ENCODE measurements around the gene HEXIM1. TPM values are rescaled to one million over a fixed set of nuclear protein-coding genes. Genes with fewer than 3 reads are reported as not detected.
A peak's percentile ranks its signal among the peaks of the same experiment; 100 is the strongest.

The HEXIM1 gene
- polyA plus RNA-seq, 3 donors, result 44.6 to 46.6 (median 44.8) TPM

DNA sequence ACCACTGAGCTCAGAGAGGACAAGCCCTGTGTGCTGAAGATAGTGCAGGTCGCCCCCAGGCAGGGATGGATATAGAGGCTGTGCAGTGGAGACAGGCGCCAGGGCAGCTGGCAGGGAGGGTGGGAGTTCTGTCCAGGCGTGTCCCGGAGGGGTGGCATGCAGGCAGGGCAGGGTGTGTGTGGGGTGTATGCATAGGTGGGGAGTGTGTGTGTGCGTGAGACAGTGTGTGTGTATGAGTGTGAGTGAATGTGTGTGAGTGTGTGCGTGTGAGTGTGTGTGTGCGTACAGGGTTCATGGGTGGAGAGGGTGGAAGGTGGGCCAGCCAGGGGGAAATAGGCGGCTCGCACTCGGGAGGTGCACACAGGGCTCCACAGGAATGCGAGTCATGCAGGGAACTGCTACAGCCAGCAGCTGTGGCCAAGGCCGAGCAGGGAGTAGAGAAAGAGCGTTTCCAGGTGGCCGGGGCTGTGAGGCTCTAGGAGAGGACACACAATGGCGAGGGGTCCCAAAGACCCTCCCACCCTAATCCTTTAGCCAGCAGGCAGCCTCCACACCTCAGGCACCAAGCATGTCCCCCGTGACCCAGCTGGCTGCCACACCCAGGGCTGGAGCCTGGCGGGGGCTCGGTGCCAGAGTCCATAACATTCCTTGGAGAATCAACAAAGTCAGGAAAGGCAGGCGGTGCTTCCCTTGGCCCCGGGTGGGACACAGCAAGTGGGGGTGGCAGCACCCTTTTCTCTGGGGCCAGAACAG, 20.6 kb upstream of the HEXIM1 start:
- no peak for DNase-seq

DNA sequence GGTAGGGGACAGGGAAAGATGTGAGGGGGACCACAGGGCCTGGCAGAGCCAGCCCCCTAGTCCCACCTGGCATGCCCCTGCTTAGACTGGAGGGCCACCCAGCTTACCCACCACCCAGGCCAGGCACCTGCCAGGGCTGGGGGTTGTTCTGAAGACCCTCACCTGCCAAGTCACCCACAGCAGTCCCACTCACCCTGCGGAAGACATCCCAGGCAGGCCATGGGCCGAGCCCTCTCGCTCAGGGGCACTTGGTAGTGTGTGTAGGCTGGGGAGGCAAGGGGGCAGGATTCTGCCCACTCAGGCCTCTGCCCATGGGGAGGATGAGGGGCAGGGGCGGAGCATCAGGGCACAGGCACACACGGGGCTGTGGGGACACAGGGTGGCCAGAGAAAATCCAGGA, 19.9 kb upstream of the HEXIM1 start:
- DNase-seq, result no peak

DNA sequence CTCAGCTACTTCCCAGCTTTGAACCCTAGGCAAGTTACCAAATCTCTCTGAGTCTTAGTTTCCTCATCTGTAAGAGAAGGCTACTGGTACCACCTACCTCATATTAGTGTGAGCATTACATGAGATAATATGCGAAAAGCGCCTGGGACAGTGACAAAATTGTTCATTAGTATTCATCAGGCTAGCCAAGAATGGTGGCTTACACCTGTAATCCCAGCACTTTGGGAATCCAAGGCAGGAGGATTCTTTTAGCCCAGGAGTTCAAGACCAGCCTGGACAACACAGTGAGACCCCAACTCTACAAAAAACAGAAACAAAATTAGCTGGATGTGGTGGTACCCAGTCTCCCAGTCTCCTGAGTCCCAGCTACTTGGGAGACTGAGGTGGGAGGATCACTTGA, 19.3 kb upstream of the HEXIM1 start:
- DNase-seq, result no peak

DNA sequence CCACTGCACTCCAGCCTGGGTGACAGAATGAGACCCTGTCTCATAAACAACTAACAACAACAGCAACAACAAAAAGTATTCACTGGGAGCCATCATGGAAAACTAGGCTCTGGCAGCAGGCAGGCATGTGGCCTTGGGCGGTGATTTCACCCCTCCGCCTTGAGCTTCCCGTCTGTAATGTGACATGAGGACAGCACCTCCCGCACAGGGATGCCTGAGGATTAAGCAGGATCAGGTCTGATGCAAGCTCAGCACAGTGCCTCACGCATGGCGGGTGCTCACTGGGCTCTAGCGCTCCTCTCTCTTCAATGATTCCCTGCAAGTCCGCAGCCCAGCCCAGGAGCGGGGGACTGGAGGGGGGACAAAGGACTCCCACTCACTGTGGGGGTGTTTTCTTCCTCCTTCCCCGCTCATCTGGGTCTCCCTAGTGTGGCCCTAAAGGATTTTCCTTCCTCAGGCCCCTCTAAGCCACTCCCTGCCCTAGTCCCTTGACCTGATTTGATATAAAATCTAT, 18.8 kb upstream of the HEXIM1 start:
- peak; percentile 57 for DNase-seq

DNA sequence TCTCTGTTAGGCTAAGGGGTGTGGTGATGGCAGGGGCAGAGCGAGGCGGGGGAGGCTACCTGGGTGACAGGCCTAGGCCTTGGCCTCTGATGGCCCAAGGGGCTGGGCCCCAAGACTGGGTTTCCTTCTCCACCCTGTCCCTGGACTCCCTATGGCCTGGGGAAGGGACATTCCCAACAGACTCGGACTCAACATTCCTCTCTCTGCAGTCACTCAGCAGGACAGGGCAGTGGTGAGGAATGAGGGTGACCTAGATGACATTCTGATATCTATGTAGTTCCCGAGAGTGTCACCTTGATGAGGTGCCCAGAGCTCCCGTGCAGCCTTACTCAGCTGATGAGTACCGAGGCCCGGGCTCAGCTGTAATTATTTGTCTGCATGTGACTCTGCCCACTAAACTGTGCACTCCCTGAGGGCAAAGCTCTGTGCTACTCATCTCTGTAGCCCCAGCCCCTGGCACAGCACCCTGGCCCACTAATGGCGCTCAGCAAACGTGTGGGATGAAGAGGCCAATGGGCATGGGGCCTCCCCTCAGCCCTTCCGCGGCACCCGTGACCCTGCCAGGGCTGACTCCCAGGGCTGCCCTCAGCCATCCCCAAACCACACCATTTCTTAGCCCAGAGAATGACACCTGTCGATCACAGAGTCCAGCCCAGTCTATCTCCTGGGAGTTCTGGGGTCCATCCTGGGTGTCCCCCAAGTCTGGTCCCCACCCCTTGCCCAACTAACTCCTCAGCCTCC, 18.2 kb upstream of the HEXIM1 start:
- DNase-seq, result no peak

DNA sequence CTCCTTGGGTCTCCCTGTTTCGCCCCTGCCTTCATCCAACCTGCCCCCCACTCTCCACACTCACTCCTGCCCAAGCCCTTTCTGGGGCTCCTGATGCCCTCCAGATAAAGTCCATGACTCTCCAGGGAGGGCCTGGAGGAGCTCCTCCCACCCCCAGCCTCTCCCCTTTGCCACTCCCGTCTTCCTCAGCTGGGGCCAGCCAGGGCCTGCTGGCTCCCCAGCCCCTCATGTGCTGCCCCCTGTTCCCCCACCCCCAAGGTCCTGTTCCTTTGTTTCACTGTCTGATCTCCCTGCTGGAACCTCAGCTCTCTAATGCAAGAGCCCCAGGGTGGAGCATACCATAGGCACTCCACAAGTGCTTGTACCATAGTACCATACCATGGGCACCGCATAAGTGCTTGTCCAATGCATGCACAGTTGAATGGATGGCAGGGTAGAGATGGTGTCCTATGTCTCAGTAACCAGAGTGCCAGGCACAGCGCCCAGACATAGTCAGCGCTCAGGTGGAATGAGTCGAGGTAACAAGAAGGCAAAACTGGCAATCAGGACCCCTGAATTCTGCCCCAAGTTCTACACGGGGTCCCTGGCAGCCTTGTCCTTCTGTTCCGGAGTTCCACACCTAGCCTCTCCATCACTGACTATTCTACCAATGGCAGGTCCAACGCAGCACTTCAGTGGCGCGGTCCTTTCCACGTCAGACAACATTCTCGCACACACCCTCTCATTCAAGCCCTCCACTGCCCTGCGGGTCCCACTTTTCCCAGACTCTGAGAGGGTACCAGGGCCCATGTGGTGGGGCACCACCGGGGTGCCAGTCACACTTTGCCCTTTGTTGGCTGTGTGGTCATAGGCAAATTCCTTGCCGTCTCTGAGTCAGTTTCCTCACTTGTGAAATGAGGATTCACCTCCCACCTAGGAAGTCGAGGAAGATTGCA, 17.3 kb upstream of the HEXIM1 start:
- no peak for DNase-seq

DNA sequence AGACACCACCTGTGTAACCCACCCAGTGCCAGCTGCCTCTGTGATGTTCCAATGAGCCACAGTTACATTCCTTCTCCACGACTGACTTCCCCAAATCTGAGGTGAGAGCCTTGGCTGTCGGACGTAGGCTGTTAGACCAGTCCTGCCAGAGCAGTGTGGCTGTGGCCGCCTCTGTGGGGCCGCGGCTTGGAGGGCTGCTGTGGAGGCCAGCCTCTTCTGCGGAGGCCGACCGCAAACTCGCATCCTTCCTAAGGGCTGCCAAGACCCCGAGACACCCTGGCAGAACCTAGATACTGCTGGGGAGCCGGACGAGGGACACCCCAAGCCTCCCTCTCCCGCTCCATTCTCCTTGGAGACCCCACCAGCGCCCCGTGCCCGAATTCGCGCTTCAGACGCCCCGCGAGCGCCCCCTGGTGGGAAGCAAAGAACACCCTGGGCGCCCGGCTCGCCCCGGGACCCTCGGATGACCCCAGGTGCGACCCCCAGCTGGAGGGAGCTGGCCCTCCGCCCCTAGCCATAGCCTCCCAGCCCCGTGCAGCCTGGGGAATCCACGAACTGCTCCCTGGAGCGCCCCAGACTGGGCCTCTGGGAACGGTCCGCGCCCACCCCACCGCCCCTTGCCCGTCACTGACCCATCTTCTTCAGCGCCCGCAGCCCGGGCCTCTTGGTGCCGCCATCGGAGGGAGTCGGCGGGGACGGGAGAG, 16.5 kb upstream of the HEXIM1 start:
- no peak for DNase-seq

DNA sequence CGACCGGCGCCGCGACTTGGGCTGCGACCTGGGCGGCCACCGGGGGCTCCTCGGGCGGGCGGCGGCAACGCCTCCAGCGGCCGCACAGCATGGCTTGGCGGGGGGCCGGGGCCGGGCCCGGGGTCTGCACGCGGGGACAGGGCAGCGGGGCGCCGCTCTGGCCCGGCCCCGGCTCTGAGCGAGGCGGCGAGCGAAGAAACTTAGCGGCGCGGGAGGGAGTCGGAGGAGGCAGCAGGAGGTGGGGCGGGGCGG, 16.0 kb upstream of the HEXIM1 start, which contains the start of gene PLCD3:
TSS of gene PLCD3 (minus strand) at position 196 of the 252 bp plus-strand sequence. CDS start at position 91, 105 bp downstream.
- DNase-seq, result no peak

DNA sequence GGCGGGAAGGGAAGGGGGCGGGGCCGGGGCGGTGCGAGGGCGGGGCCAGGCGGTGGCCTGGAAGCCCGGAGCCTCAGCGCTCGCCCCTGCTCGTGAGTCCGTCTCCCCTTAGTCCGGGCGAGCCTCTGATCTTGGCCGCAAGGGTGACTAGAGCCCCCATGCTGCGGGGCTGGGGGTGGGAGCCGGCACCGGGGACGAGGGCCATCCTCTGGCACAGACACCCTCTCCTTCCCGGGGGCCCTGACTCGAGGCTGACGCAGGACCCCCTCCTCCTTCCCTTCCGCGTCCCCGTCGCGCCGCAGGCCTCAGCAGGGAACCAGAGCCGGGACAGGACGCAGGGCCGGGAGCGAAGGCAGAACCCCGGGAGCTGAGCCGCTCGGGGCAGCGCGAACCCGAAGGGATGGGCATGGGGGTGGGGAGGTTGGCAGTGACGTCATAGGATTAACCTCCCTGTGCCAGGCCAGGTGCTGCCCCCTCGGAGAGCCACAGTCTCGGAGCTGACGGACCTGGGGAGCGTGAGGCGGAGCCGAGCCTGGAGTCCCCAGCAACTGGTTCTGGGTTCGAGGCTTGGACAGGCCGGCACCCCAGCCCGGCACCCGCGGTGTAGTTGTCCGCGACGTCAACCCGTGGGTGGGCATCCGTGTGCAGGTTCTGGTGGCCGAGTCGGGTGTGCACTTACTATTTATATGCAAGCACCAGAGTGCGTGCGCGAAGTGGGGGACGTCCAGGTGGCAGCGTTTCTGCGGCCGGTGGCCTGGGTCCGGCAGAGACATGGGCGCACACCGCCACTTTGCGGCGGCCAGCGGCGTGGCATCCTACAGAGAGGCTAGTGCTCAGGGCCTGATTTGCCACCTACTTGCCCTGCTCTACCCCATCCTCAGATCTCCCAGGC, 15.5 kb upstream of the HEXIM1 start:
- peak; percentile 74 for DNase-seq

DNA sequence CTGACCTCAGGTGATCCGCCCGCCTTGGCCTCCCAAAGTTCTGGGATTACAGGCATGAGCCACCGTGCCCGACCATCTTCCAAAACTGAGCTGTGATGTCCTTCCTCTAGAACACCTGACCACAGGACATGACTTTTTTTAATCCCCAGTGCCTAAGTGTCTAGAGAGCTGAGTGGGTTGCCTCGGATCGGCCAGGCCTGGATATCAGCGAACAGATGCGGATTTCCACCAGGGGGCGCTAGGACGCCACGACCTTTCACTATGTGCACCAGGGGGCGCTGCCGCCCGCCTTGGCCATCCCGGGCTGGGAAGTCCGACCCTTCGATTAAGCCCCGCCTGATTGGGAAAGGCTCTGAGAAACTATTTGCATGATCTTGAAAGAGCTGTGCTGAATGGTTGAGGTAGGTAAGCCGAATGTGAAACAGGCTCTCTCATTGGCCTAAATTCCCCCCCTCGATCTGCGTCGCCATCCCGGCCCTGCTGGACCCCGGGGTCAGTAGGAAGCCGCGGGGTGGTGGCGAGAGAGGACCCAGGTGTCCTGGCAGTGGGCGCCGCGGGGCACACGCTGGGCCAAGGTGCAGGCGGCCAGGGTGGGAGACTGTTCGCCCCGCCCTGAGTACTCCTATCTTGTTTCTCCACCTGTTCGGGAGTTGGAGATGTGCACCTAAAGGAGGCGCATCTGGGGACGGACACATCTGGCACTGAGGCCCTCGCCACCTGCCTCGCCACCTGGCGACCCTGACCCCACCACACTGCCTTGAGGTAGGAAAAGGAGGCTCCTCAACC, 12.9 kb upstream of the HEXIM1 start, which contains the start of gene ACBD4:
TSS of gene ACBD4 (plus strand) at position 496 of the 786 bp plus-strand sequence. CDS start 458 bp downstream, outside the sequence.
- peak; percentile 97 for DNase-seq

DNA sequence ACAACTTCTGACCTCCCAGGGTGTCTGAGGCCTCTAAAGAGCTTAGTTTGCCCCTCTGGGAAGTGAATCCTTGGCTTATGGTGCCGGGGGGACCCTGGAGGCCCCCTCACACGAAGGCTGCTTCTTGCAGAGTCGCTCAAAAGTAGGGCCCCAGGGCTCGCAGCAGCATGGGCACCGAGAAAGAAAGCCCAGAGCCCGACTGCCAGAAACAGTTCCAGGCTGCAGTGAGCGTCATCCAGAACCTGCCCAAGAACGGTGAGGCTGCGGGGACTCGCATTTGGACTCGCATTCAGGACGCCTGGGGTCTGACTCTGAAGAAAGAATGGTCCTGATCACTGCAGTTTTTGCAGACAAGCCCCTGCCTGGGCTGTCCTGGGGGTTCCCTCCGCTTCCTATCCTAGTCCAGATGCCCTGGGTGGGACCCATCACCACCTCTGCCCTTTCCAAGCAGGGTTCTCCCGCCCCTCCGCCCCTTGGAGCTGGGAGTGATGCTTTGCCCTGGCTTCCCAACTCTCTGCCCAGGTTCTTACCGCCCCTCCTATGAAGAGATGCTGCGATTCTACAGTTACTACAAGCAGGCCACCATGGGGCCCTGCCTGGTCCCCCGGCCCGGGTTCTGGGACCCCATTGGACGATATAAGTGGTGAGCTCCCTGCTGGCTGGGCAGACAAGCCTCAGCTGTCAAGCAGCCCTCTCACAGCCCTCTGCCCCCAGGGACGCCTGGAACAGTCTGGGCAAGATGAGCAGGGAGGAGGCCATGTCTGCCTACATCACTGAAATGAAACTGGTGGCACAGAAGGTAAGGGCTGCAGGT, 12.1 kb upstream of the HEXIM1 start:
- no peak for DNase-seq

DNA sequence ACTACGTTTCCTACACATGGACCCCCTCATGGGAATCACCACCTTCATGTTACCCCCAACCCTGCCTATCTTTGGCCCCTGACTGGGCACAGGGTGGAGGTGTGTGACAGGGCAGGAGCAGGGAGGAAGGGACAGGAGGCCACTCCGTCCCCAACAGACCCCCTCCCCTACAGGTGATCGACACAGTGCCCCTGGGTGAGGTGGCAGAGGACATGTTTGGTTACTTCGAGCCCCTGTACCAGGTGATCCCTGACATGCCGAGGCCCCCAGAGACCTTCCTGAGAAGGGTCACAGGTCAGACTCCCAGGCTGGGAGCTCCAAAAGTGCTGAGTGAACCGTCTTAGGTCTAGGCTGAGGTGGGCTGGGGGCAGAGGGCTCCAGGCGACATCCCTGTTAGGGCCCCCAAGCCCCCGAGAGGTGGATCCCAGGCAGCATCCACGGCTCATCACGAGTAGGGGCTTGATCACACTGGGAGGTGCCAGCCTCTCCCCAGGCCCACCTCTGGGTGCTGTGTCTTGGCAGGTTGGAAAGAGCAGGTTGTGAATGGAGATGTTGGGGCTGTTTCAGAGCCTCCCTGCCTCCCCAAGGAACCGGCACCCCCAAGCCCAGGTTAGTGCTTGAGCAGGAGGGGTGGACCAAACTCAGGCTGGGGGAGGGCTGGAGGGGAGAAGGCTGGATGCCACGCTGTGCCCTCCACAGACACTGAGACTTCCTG, 11.3 kb upstream of the HEXIM1 start:
- DNase-seq, result no peak

DNA sequence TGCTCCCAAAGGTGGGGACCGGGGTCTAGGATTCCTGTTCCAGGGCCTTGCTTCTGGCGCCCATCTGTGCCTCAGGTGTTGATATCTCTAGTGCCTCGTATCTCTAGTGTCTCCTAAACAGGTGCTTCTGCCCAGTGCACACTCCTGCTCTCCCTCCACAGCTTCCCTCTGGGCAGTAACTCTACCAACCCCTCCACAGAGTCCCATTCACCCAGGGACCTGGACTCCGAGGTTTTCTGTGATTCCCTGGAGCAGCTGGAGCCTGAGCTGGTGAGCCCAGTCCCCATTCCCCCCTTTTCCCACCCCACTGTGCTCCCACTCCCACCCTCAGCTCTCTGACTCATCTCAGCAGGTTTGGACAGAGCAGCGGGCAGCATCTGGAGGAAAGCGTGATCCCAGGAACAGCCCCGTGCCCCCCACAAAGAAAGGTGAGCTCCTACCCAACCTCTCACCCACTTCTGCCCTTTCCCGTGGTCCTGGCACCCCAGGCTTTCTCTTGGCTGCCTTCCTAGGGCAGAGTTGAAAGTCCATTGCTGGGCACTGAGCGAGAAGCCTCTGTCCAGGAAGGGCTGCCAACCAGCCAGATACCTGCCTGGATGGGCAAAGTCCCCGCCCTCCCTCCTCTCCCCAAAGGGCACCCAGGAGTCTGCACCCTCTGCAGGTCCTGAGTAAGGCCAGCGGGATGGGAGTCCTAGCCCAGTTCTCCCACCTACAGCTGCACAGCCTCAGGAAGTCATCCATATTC, 10.5 kb upstream of the HEXIM1 start:
- DNase-seq, result no peak

DNA sequence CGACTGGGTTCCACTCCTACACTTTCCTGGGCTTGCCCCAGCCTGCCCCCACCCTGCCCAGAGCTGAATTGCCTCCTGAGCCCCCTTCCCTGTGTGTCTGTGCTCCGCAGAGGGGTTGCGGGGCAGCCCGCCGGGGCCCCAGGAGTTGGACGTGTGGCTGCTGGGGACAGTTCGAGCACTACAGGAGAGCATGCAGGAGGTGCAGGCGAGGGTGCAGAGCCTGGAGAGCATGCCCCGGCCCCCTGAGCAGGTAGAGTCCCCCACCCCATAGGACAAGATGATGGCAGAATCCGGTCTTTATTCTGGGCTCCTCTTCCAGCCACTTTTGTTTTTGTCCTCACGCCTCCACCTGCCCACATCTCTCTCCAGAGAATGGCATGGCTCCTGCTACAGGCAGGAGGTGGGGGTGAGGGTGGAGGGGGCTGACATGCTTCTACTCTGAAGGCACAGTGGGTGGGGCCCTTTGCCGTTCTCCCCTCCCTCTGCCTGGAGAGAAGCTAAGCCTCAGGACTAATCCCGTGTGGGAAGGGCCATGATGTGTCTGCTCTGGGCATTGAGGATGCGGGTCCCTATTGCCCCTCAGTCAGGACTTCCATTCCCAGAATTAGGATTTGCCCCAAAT, 9.3 kb upstream of the HEXIM1 start:
- DNase-seq, result no peak

DNA sequence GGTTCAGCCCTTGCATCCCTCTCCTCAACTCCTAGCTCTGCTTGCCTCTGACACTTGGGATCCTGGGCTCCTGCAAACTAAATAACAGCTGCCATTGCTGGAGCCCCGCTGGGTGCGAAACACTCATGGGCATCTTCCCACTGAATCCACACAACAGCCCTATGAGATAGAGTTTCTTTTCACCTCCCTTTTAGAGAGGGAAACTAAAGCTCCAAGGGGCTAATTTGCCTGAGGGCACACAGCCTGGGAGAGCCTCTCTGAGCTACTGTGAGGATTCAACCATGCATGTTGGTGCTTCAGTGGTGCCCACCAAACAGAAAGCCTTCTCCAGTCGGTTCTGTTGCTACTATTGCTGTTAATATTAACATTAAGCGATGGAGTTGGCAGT, 8.7 kb upstream of the HEXIM1 start:
- no peak for DNase-seq

DNA sequence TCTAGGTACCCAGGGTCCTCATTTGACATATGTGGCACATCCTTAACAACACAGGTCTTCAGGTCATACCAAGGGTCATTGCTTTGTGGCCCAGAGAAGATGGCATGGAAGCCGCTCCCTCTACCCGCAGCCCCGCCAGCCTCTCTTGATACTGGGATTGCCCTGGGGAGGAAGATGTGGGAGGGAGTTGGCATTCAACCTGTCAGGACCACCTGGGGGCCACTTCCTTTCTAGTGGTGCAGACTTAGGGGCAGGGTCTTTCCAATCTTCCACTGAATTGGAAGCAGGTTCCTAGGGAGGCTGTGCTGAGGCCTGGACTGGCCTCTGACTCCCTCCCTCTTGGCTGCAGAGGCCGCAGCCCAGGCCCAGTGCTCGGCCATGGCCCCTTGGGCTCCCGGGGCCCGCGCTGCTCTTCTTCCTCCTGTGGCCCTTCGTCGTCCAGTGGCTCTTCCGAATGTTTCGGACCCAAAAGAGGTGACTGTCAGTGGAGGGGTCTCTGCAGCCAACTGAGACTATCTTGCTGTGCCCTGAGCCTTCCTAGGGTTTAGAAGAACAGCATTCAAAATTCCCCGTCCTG, 5.1 kb upstream of the HEXIM1 start:
- no peak for DNase-seq

All from renal pelvis (tissue), 4 donors.